Lung microvascular endothelial cell (primary cell): ENCODE data around the gene SHOC2. TPM values are rescaled to one million over a fixed set of nuclear protein-coding genes. Genes with fewer than 3 reads are reported as not detected.

Experiments used
- DNase-seq, 2 donors: peaks; one replicate each; pipeline versions ENCODE4 v3.0.0 to v3.0.0-alpha.2; 2010; ENCODE audit warnings: low read depth in 2 of 2
- total RNA-seq: library from RNA; depleted of rRNA; stranded (reverse); fragments of >200 nt; gene quantifications from 2 replicates; pipeline ENCODE4 v1.2.1, GENCODE V29; 2014

Gene SHOC2
- total RNA-seq, 1 donor from 2014 or later, result 56.3 TPM

- no peak for DNase-seq
Measured at GRCh38 chr10:110946496-110946895, 27.1 kb downstream of the SHOC2 start.

- DNase-seq, result no peak
Measured at GRCh38 chr10:110947061-110947595, 27.7 kb downstream of the SHOC2 start.

DNA sequence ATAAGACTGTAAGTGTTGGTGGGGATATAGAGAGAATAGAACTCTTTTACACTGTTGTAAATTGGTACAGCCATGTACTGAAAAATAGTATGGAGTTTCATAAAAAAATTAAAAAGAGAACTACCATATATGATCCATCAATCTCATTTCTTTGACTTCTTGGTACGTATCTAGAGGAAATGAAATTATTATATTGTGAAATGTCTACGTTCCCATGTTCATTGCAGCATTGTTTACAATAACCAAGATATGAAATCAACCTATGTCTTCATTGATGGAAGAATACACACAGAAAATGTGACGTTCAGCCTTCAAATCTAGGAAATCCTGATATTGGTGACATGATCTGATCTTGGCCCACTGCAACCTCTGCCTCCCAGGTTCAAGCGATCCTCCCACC is 32.0 kb downstream of the SHOC2 start:
- no peak for DNase-seq

GRCh38 chr10:110957606-110958005 is 38.2 kb downstream of the SHOC2 start:
- DNase-seq, result no peak

DNA sequence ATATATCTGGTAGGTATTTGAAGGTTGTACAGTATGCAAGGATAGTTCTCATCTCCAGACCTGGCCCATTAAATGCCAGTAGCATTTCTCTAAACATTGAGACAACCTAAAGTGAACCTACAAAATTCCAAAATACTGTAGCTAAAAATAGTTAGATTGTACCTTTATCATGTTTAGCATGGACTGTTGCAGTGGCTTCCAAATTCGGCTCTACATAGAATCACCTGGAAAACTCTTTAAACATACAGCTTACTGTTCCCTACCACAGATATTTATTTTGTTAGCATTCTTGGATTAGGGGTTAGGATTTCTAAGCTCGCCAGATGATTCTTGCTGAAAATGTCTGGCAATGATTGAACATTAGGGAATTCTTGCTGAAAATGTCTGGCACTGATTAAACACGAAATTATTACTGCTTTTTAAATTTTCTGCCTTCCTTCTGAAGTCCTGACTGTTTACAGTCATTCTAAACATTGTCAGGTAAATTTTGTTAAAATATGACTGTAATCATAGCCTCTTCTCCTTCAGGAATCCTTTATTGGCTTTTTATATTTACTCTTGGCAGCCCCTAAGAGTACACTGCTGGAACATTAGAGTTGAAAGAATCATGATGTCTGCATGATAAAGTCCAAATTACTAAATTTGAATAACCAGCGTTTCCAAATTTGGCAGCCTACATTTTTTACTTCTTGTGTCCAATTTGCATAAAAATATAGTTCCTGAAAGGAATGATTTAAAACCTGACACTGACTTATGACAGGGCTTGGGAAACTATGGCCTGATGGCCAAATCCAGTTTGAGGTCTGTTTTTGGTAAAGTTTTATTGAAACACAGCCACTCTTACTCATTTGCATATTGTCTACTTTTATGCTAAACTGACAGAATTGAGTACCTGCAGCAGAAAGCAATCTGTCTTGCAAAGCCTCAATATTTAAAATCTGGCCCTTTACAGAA is 40.3 kb downstream of the SHOC2 start:
- no peak for DNase-seq

- DNase-seq, result no peak
Measured at GRCh38 chr10:110960333-110960712, 40.9 kb downstream of the SHOC2 start.

DNA sequence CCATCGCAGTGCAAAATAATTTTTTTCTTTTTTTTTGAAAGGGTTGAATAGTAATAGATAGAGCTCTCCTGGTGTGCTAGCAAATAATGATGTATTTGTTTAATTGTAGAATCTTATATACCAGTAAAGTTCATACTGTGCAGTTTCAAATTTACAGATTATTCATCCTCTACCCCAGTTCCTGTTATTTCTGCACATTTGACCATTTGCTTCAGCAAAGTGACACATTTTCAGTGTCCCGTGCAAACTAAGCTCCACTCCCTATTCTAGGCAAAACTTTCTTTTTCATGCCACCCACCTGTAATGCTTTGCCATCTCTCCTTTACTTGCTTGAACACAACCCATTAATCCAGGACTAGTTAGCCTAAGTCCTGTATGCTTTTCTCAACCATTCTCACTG is 43.0 kb downstream of the SHOC2 start:
- no peak for DNase-seq

- DNase-seq, result no peak
Measured at GRCh38 chr10:110963162-110963561, 43.8 kb downstream of the SHOC2 start.

- no peak for DNase-seq
Measured at GRCh38 chr10:110964681-110965080, 45.3 kb downstream of the SHOC2 start.

DNA sequence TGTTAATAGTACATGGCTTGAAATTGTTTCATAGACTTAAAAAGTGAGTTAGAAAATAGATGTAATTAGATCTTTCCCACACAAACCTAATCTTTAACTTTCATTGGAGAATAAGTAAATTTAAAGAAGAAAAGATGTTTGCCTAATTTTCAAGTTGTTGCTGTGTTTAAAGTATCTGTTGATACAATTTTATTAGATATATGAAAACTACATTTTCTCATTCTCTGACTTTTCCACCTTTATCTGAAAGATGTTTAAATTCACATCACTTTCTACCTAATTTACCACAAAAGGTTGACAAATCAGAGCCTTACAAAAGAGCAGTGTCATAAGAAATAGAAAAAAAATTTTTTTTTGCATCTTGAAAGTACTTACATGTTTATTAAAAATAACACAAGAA is 45.8 kb downstream of the SHOC2 start:
- no peak for DNase-seq

DNA sequence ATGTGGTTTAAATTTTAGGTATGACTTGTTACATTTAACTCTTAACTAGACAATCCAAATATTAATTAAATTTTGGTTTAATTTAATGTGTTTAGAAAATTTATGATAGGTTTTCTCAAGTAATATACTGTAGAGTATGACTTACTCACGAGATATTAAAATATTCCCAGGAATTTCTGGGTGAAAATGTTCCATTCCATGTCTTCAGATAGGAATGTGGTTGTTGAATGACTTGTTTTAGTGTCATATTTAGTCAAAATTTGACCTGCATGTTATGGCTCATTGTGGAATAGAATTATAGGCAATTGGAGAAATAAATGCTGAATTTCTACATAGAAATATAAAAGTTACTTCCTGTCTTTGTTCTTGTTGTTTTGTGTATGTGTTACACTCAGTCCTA is 46.7 kb downstream of the SHOC2 start:
- DNase-seq, result peak in 1 of 2 donors; percentile 4

DNA sequence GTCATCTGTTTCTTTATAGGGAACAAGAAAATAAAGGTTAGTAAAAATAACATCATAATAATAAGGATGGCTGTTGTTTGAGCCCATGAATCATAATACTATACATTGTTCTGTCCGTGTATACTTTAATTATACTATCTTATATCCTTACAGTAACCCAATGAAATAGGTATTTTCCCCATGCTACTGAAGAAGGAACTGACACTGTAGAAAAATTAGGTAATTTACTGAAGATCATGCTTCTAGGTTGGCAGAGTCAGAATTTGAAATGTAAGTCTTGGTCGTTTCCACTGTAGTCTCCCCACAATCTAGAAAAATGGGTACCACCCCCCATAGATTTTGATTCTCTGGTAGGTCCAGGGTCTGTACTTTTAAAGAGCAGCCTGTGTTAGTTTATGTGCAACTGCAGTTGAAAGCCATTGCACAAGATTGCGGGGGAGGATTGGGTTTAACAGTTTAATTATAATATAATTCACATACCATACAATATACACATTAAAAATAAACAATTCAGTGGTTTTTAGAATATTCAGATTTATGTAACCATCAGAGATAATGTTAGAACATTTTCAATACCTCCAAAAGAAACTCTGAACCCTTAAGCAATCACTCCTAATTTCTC is 47.7 kb downstream of the SHOC2 start:
- DNase-seq, result no peak

- DNase-seq, result no peak
Measured at GRCh38 chr10:110967645-110968044, 48.2 kb downstream of the SHOC2 start.

GRCh38 chr10:110969183-110969582 is 49.8 kb downstream of the SHOC2 start:
- DNase-seq, result no peak

DNA sequence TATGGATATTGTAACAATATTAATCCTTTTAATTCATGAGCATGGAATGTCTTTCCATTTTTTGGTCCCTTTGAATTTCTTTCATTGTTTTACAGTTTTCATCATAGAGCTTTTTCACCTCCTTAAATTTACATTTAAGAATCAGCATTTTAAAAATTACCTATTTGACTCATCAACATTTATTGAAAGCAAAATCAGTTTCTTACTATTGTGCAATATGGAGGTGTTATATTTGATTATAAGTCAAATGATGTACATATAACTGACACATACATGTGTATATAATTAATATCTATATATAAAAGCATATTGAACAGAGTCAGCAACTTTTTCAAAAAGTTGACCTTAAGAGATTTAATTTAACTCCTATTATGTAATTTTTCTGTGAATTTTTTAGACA is 52.2 kb downstream of the SHOC2 start:
- DNase-seq, result no peak

DNA sequence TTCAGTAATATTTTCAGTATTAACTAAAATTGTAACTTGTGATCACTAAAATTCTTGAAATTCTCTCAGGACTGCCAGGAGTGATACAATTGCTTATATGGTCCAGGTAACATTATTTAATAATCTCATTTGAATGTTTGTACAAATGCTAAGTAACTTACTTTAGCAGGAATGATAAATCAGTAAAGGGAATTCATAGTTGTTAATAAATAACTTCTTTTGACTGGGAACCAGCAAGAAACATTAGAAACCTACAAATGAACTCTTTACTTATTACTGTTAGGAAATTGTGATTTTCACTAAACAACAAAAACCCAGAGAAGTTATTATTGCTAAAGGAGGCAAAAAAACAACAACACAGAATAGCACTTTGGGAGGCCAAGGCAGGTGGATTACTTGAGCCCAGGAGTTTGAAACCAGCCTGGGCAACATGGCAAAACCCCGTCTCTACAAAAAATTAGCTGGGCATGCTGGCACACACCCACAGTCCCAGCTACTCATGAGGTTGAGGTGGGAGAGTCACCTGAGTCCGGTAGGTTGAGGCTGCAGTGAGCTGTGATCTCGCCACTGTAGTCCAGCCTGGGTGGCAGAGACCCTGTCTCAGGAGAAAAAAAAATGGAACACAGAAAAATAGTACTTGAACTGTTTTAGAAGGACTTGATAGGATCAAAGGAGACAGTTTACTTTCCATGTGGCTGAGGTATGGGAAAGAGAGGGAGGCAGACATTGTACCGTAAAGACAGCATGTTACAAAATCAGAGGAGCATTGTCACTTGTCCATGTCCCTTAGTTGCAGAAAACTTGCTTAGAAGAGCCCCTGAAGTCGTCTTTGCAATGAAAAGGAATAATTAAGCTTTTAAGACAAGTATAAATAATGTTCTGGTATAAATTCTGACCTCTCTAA is 53.1 kb downstream of the SHOC2 start:
- no peak for DNase-seq

- DNase-seq, result no peak
Measured at GRCh38 chr10:110973400-110973799, 54.0 kb downstream of the SHOC2 start.

- no peak for DNase-seq
Measured at GRCh38 chr10:110976577-110976976, 57.2 kb downstream of the SHOC2 start.

DNA sequence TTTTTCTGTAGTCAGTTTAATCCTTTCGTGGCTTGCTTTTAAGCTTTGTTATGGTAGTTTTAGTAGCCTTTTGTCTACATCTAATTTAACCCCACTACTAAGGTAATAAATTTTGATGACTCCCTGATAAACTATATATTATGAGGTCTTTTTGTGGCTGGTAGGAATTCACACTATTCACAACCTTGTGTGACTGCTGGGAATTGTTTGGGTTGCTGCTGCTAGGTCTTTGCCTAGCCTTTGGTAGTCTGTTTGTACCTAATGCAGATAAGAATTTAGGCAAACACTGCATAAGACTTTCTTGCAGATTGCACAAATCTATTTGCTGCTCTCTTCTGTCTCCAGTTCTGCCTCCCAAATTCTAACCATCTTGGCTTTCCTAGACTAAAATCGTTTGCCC is 58.3 kb downstream of the SHOC2 start:
- no peak for DNase-seq

DNA sequence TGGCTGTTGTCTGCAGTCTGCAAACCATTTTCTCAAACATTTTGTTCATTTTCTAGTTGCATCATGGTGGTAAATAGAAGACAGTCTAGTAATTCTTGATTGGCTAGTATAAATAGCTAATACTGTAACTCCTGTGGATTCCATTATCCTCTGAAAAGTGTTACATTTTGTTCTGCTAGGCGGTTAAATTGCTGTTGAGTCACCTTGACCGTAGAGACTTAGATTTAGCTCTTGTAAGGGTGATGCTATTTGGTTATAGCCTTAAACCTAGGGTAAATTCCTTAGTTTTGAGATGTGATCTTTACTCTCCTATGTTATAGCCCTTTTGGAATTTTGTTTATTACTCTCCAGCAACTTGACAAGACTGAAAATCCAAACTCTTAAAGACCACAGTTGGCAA is 58.8 kb downstream of the SHOC2 start:
- DNase-seq, result no peak

GRCh38 chr10:110979611-110980010 is 60.2 kb downstream of the SHOC2 start:
- no peak for DNase-seq

GRCh38 chr10:110980807-110981206 is 61.4 kb downstream of the SHOC2 start:
- peak in 1 of 2 donors; percentile 14 for DNase-seq
